GM18517 (cell line): Measurements from ENCODE around the gene MAMLD1.

Source experiments
- ATAC-seq: cut with Tn5 transposase; IDR thresholded peaks from one replicate; pipeline ENCODE4 v1.9.1; 2021; ENCODE audit warnings: mild to moderate bottlenecking, moderate library complexity; ENCODE audit not compliant: unreplicated experiment

Gene MAMLD1

GRCh38 chrX:150405576-150405975 is 42.5 kb downstream of the MAMLD1 start:
- ATAC-seq = no peak

- no peak for ATAC-seq
Observed at GRCh38 chrX:150406596-150406995, 43.5 kb downstream of the MAMLD1 start.

- ATAC-seq = no peak
Observed at GRCh38 chrX:150408007-150408406, 44.9 kb downstream of the MAMLD1 start.

GRCh38 chrX:150408561-150408960 is 45.4 kb downstream of the MAMLD1 start:
- no peak for ATAC-seq

- ATAC-seq = no peak
Observed at GRCh38 chrX:150409486-150409885, 46.4 kb downstream of the MAMLD1 start.

- ATAC-seq = no peak
Observed at GRCh38 chrX:150409964-150410363, 46.8 kb downstream of the MAMLD1 start.

- ATAC-seq = no peak
Observed at GRCh38 chrX:150410513-150410912, 47.4 kb downstream of the MAMLD1 start.

GRCh38 chrX:150411656-150412055 is 48.5 kb downstream of the MAMLD1 start:
- no peak for ATAC-seq

GRCh38 chrX:150414228-150414627 is 51.1 kb downstream of the MAMLD1 start:
- no peak for ATAC-seq

- ATAC-seq = no peak
Observed at GRCh38 chrX:150416469-150416868, 53.4 kb downstream of the MAMLD1 start.

GRCh38 chrX:150421816-150422215 is 58.7 kb downstream of the MAMLD1 start:
- ATAC-seq = no peak

GRCh38 chrX:150429594-150429993 is 66.5 kb downstream of the MAMLD1 start:
- no peak for ATAC-seq

- ATAC-seq = no peak
Observed at GRCh38 chrX:150436195-150436594, 73.1 kb downstream of the MAMLD1 start.

GRCh38 chrX:150438165-150438564 is 75.0 kb downstream of the MAMLD1 start:
- no peak for ATAC-seq

- no peak for ATAC-seq
Observed at GRCh38 chrX:150446151-150446550, 83.0 kb downstream of the MAMLD1 start.

- ATAC-seq = no peak
Observed at GRCh38 chrX:150446995-150447394, 83.9 kb downstream of the MAMLD1 start.

- ATAC-seq = no peak
Observed at GRCh38 chrX:150449313-150449712, 86.2 kb downstream of the MAMLD1 start.

GRCh38 chrX:150450519-150451177 is 87.5 kb downstream of the MAMLD1 start:
- no peak for ATAC-seq

- ATAC-seq = no peak
Observed at GRCh38 chrX:150451953-150452352, 88.8 kb downstream of the MAMLD1 start.

- ATAC-seq = no peak
Observed at GRCh38 chrX:150454083-150454482, 91.0 kb downstream of the MAMLD1 start.

- ATAC-seq = no peak
Observed at GRCh38 chrX:150454508-150455214, 91.5 kb downstream of the MAMLD1 start.

GRCh38 chrX:150455215-150455608 is 92.1 kb downstream of the MAMLD1 start:
- ATAC-seq = no peak

GRCh38 chrX:150456466-150456865 is 93.3 kb downstream of the MAMLD1 start:
- ATAC-seq = no peak
